Right kidney (tissue), 1 donor: Measurements from ENCODE around the gene RTF2.
"Not testable (repeated sequence)": the region's sequence is repeated elsewhere in the genome, so short reads cannot be mapped to it uniquely, and the experiment has no call there.

Experiments used
- DNase-seq: peaks from one replicate; pipeline ENCODE4 v3.0.0-alpha.2; 2016

Gene RTF2

GRCh38 chr20:56487216-56487615 is 18.8 kb downstream of the RTF2 start:
- DNase-seq, result no peak

GRCh38 chr20:56488566-56488965 is 20.1 kb downstream of the RTF2 start:
- no peak for DNase-seq

GRCh38 chr20:56501116-56501515 is 32.7 kb downstream of the RTF2 start:
- DNase-seq, result no peak

- no peak for DNase-seq
Measured at GRCh38 chr20:56503916-56504315, 35.5 kb downstream of the RTF2 start.

GRCh38 chr20:56504373-56505005 is 36.1 kb downstream of the RTF2 start:
- no peak for DNase-seq

- no peak for DNase-seq
Measured at GRCh38 chr20:56506103-56506502, 37.7 kb downstream of the RTF2 start.

- DNase-seq, result no peak
Measured at GRCh38 chr20:56511926-56512325, 43.5 kb downstream of the RTF2 start.

GRCh38 chr20:56513161-56514150 is 45.0 kb downstream of the RTF2 start:
- DNase-seq, result peak; percentile 10

GRCh38 chr20:56516631-56517030 is 48.2 kb downstream of the RTF2 start:
- no peak for DNase-seq

GRCh38 chr20:56517211-56517610 is 48.8 kb downstream of the RTF2 start:
- DNase-seq, result no peak

GRCh38 chr20:56517641-56518040 is 49.2 kb downstream of the RTF2 start:
- DNase-seq, result no peak

- DNase-seq, result no peak
Measured at GRCh38 chr20:56518126-56518525, 49.7 kb downstream of the RTF2 start.

GRCh38 chr20:56518721-56519398 is 50.4 kb downstream of the RTF2 start:
- DNase-seq, result no peak

GRCh38 chr20:56519551-56519950 is 51.1 kb downstream of the RTF2 start:
- DNase-seq, result no peak

- DNase-seq, result no peak
Measured at GRCh38 chr20:56520180-56520579, 51.8 kb downstream of the RTF2 start.

- not testable (repeated sequence) for DNase-seq
Measured at GRCh38 chr20:56520746-56521354, 52.4 kb downstream of the RTF2 start.

GRCh38 chr20:56522311-56522710 is 53.9 kb downstream of the RTF2 start:
- no peak for DNase-seq

- DNase-seq, result not testable (repeated sequence)
Measured at GRCh38 chr20:56524444-56524843, 56.0 kb downstream of the RTF2 start, which contains the start of gene FAM209A. Gene FAM209A (plus strand): TSS chr20:56524744. CDS start chr20:56524809, 65 bp downstream.

- no peak for DNase-seq
Measured at GRCh38 chr20:56527521-56527920, 59.1 kb downstream of the RTF2 start.

- DNase-seq, result not testable (repeated sequence)
Measured at GRCh38 chr20:56532946-56533345, 64.5 kb downstream of the RTF2 start, which contains the start of gene FAM209B. Gene FAM209B (plus strand): TSS chr20:56533246. CDS start chr20:56533342, 96 bp downstream.

- no peak for DNase-seq
Measured at GRCh38 chr20:56537997-56538396, 69.6 kb downstream of the RTF2 start.

GRCh38 chr20:56540415-56540814 is 72.0 kb downstream of the RTF2 start:
- no peak for DNase-seq
